ENCODE results near the gene IL10RB. TPM values are rescaled to one million over a fixed set of nuclear protein-coding genes. Genes with fewer than 3 reads are reported as not detected.

Gene IL10RB
- total and polyA plus RNA-seq, 2 of the 8 experiments (the other 6 are each of a cell fraction or from before 2014, with no cell fraction given), result 2.7 to 3.2 TPM

DNA sequence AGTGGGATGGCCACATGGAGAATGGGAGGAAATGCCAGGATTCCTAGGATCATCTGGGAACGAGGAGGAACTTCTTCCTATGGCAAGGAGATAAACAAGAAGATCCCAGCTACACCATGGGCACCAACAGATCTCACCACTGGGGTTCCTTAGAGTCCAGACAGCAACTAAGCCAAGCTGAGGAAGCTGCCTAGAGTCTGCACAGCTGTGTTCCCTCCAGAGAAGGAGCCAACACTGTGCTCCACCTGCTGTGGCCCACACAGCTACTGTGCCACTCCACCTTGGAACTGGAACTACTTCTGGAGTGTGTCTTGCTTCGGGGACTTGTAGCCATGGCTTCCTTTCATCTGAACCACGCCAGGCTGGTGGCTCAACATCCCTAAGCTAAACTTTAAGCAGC is 64.6 kb downstream of the IL10RB start:
- Histone ChIP-seq H2BK5ac (ENCODE audit: low read depth, low read length) (no peak overlapping the region), H4K91ac (replicated peaks; ENCODE audit: insufficient read length, low read length) (no peak overlapping the region), H3K23me2 (ENCODE audit: low read depth, low read length) (no peaks in the 10 kb centered on the region), H4K8ac (ENCODE audit: extremely low read depth, insufficient read depth, low read length) (no peak overlapping the region), H3K27me3 (replicated peaks in 1 of 4; ENCODE audit: control insufficient read depth in 3 of 4, extremely low read depth in 1 of 4, insufficient read depth in 3 of 4, low read length in 3 of 4) (no peaks in the 10 kb centered on the region), H3K36me3 (ENCODE audit: control insufficient read depth in 2 of 4, insufficient read depth in 4 of 4, low read length in 3 of 4) (peaks cover 0 to 2% (median 0%) of the 10 kb centered on the region in 4 experiments; a peak in 3 of 8 replicates), H2BK120ac (replicated peaks; ENCODE audit: low read depth, low read length) (no peak overlapping the region), H2AK5ac (ENCODE audit: low read depth, low read length) (no peak overlapping the region), H3K9ac (replicated peaks in 1 of 4; ENCODE audit: extremely low read depth in 1 of 4, low read depth in 3 of 4, low read length in 3 of 4) (no peak overlapping the region), H4K20me1 (replicated peaks in 1 of 2; ENCODE audit: control insufficient read depth in 1 of 2, insufficient read depth in 2 of 2, low read length in 2 of 2) (peaks cover 0 to 8% of the 10 kb centered on the region in 2 experiments), H3K27ac (ENCODE audit: low read depth, low read length) (no peak overlapping the region), H2BK15ac (ENCODE audit: low read length) (no peak overlapping the region), H3K4me3 (ENCODE audit: extremely low read depth in 1 of 4, insufficient read depth in 2 of 4, low read depth in 3 of 4, low read length in 4 of 4) (no peak overlapping the region), H3K18ac (ENCODE audit: extremely low read depth, low read length) (no peak overlapping the region), H3K79me2 (ENCODE audit: control insufficient read depth in 1 of 2, insufficient read depth in 2 of 2, low read length in 2 of 2) (peaks cover 9 to 52% of the 10 kb centered on the region in 2 experiments; a peak in 3 of 4 replicates), H4K5ac (ENCODE audit: insufficient read length, low read depth, low read length) (no peak overlapping the region), H3K14ac (ENCODE audit: insufficient read length) (no peak overlapping the region), H3K56ac (replicated peaks; ENCODE audit: insufficient read length, low read depth, low read length) (no peak overlapping the region), H3K23ac (ENCODE audit: insufficient read length) (no peak overlapping the region), H3K9me3 (ENCODE audit: insufficient read depth in 2 of 2, low read depth in 1 of 2, low read length in 1 of 2) (no peaks in the 10 kb centered on the region; a peak in 1 of 4 replicates), H3K4me2 (ENCODE audit: insufficient read depth in 1 of 2, low read depth in 2 of 2, low read length in 2 of 2) (no peak overlapping the region), H2AFZ (ENCODE audit: low read length) (no peak overlapping the region), H3K4me1 (replicated peaks in 1 of 4; ENCODE audit: control insufficient read depth in 3 of 4, insufficient read depth in 4 of 4, low read length in 3 of 4) (no peaks in the 10 kb centered on the region), H2BK12ac (ENCODE audit: low read depth, low read length) (no peak overlapping the region), H2BK20ac (ENCODE audit: low read length) (no peak overlapping the region; the same call in 1 of the 2 replicates), H3K4ac (replicated peaks; ENCODE audit: insufficient read length, low read depth, low read length) (no peak overlapping the region), H3K79me1 (ENCODE audit: low read depth, low read length) (peaks cover 8% of the 10 kb centered on the region)
- FAIRE-seq (no peak), DNase-seq (ENCODE audit: low read depth in 1 of 2, low spot score in 2 of 2) (no peak)
- CTCF ChIA-PET (ENCODE audit: partially characterized antibody), result interaction anchor here (0.6 to 3.7 kb wide), 5 partner anchors 25 to 336 kb away, joined by 3 to 17 read pairs (median 5); no protein-coding TSS in a partner anchor
- WGBS, 2 experiments (ENCODE audit: extremely low coverage in 1 of 2, insufficient coverage in 1 of 2, insufficient read length in 1 of 2, insufficient replicate concordance in 2 of 2, low coverage in 1 of 2, low lambda C conversion rate in 2 of 2, missing lambda C conversion rate in 1 of 2), result 91% methylated on average over 3 of the region's 3 CpGs; no CpG with 5 or more reads in 1 of the 2 experiments
- POLR2A ChIA-PET (ENCODE audit: partially characterized antibody), result no interaction called here
- no peak for TF ChIP-seq SIX5 (IDR thresholded peaks at IDR 0.05; ENCODE audit: low read depth, low read length)
- TF ChIP-seq BACH1 (IDR thresholded peaks at IDR 0.05; ENCODE audit: low read length), result no peak
- TF ChIP-seq, protein P1, sequence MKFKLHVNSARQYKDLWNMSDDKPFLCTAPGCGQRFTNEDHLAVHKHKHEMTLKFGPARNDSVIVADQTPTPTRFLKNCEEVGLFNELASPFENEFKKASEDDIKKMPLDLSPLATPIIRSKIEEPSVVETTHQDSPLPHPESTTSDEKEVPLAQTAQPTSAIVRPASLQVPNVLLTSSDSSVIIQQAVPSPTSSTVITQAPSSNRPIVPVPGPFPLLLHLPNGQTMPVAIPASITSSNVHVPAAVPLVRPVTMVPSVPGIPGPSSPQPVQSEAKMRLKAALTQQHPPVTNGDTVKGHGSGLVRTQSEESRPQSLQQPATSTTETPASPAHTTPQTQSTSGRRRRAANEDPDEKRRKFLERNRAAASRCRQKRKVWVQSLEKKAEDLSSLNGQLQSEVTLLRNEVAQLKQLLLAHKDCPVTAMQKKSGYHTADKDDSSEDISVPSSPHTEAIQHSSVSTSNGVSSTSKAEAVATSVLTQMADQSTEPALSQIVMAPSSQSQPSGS (IDR thresholded peaks at IDR 0.05; ENCODE audit: low read length), result no peak
- no peak for TF ChIP-seq CTBP2 (IDR thresholded peaks at IDR 0.05; ENCODE audit: borderline replicate concordance, insufficient read depth, insufficient read length, low read length)

Data from H1 (cell line).